ENCODE data around the gene DLG1.

DLG1 gene

GRCh38 chr3:197298341-197298944 lies at the start of gene DLG1:
DLG1 (minus strand) TSS chr3:197298612; CDS start chr3:197297204, 1,408 bp downstream.
- DNase-seq (ENCODE audit: low read depth in 2 of 2) = peak; percentile 74 to 76

DNA sequence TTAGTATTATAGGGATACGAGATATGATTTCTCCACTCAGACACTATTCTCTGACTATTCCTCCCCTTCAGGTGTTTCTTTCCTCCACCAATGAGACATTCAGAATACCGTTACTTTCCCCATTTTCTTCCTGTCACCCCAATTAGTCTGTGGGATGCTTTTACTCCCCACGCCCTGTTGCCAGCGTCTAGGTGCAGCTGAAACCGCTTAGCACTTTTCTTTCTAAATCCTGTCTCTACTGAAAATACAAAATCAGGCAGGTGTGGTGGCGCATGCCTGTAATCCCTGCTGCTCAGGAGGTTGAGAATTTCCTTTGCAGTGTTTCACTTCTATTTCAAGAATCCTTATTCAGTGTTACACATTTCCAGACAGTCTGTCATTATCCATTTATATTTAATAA lies 49.6 kb upstream of the DLG1 start:
- DNase-seq (ENCODE audit: low read depth in 2 of 2) = no peak

- DNase-seq (ENCODE audit: low read depth in 2 of 2) = no peak
Observed at GRCh38 chr3:197345390-197345789, 47.0 kb upstream of the DLG1 start.

- DNase-seq (ENCODE audit: low read depth in 2 of 2) = no peak
Observed at GRCh38 chr3:197344582-197345318, 46.3 kb upstream of the DLG1 start.

DNA sequence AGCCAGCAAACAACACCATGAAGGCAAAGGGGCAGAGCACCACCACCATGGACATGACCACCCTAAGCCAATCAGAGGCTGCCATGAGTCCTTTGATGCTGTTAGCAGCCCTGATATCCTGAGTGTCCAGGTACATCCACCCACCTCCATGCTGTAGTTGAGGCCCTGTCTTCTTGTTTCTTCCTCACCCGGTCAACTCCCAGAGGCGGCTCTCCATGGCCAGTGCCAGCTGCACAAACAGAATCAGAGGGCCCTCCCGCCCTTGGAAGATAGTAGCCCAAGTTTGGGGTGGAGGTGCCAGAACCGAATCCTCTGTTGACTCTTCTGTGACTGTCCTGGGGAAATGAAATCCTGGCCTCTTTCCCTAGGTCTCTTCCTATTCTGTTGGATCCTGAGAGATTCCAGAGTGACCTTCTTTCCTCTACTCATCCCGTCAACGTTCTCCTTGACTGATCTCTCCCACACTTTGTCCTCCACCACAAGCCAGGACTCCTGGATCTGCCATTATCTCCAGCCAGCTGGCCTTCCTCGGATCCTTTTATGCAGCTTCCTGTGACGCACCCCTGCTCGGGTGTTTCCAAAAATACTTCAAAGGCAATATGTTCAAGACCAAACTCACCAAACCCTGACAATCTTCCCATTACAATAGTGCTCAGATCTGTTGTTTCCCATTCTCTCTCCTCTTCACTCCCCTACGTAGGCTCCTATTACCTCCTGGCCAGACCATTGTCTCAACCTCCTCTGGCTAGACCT lies 45.4 kb upstream of the DLG1 start:
- DNase-seq (ENCODE audit: low read depth in 2 of 2) = no peak

GRCh38 chr3:197343111-197343510 lies 44.7 kb upstream of the DLG1 start:
- DNase-seq (ENCODE audit: low read depth in 2 of 2) = no peak

DNA sequence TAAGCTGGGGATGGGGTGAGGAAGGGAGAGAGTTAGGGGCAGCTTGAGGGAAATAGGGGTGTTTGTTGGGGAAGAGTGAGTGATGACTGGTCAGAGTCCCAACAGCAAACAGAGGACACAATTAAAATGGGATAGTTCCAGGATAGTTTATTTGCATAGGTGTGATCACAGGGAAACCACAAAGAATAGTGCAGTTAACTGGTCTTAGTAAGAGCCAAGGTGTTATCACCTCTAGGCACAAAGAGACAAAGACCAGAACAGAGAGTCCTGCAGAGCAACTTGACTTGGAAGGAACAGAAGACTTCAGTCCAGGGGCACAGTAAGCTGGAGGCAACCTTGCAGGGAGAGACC lies 42.1 kb upstream of the DLG1 start:
- no peak for DNase-seq (ENCODE audit: low read depth in 2 of 2)

- no peak for DNase-seq (ENCODE audit: low read depth in 2 of 2)
Observed at GRCh38 chr3:197339841-197340520, 41.6 kb upstream of the DLG1 start.

- no peak for DNase-seq (ENCODE audit: low read depth in 2 of 2)
Observed at GRCh38 chr3:197338586-197338985, 40.2 kb upstream of the DLG1 start.

- DNase-seq (ENCODE audit: low read depth in 2 of 2) = no peak
Observed at GRCh38 chr3:197337656-197338055, 39.2 kb upstream of the DLG1 start.

GRCh38 chr3:197337214-197337613 lies 38.8 kb upstream of the DLG1 start:
- no peak for DNase-seq (ENCODE audit: low read depth in 2 of 2)

DNA sequence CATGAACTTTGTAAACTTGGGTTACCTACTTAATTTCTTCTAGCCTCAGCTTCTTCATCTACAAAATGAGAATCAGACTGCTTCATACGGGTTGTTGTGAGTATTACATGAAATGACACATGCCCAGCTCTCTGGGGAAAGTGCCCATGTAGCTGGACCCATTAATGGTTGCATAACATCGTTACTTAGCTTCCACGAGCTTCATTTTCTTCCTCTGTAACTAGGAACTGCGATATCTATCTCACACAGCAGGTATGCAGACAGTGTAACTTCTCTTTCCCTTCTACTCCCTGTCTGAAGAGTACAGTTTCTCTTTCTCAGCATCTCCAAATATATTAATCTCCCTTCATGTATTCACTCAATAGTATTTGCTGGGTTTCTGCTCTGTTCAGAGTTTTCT lies 37.9 kb upstream of the DLG1 start:
- no peak for DNase-seq (ENCODE audit: low read depth in 2 of 2)

DNA sequence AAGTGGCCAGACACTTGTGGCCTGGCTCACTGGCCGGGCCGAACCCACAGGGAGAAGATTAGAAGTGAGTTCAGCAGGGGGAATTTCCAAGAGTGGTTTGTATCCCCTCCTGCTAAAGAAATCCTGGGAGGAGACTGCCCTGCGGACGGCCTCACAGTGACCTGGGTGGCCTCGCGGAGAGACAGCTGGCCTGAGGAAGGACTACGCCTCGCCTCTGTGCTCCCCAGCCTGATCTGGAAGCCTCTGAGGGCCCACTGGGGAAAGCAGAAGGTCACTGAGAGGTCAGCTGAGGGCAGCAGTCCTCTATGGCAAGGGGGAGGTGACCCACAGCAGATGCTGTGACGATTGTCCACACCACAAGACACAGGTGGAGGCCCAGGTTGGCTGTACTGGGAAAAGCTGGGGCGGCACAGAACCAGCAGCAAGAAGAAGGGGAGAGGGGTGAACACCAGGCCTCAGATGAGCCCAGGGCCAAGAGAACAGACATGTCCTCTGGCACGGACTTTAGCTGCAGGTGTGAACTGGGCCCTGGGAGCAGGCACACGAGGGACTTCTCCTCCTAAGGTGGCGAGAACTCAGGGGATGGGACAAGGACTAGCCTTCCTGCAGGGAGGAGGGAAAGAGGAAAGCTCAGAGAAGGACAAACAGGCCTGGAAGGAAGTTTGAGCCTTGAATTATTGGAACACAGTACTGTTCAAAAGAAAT lies 37.2 kb upstream of the DLG1 start:
- no peak for DNase-seq (ENCODE audit: low read depth in 2 of 2)

DNA sequence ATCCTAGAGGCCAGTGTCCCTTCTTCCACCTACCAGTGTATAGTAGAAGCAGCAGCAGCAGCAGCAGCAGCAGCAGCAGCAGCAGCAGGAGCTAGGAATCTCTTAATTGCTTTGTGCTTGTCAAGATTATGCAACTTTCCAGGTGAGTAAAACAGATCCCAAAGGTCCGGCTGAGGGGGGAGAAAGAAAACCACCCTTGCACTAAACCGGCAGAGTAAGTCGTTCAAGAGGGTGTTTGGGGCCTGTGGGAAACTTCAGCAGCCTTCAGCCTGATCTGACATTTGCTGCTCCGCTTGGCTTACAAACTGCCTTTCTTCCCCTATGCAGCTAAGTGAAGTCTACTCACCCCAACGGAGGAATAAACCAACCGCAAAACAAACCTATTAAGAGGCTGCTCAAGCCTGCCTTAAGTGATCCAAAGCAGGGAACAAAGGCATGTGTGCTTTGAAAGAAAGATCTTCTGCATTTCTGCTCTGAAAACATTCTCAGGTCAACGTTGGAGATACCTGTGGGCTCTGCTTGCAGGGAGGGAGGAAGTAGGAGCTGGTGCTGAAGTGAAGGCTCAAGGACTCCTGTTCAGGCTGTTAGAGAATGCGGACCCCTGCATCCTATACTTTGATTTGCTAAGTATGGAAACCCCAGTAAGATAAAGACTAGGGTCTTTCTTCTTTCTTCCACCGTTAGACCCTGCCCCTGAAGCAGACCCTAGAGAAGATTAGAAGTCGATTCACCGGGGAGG lies 35.7 kb upstream of the DLG1 start:
- DNase-seq (ENCODE audit: low read depth in 2 of 2) = no peak

- no peak for DNase-seq (ENCODE audit: low read depth in 2 of 2)
Observed at GRCh38 chr3:197331131-197331530, 32.7 kb upstream of the DLG1 start.

- no peak for DNase-seq (ENCODE audit: low read depth in 2 of 2)
Observed at GRCh38 chr3:197329382-197329781, 31.0 kb upstream of the DLG1 start.

DNA sequence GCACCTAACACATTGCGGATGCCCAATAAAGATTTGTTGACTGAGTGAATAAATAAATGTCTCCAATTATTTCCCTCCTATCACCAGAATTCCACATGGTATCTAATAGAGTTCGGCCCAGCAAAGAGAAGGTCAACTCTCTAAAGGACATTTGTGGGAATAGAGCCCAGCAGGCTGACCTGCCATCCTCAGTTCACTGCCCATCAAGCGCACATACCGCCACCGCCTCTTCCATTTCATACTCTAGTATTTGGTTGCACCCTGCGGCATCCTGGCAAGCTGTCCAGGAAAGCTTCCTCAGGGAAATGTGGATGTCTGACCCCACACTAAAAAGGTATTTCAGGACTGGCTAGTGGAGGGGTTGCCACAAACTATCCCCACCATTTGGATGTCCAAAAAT lies 29.8 kb upstream of the DLG1 start:
- no peak for DNase-seq (ENCODE audit: low read depth in 2 of 2)

GRCh38 chr3:197327701-197328100 lies 29.3 kb upstream of the DLG1 start:
- no peak for DNase-seq (ENCODE audit: low read depth in 2 of 2)

- no peak for DNase-seq (ENCODE audit: low read depth in 2 of 2)
Observed at GRCh38 chr3:197325773-197326172, 27.4 kb upstream of the DLG1 start.

- no peak for DNase-seq (ENCODE audit: low read depth in 2 of 2)
Observed at GRCh38 chr3:197322149-197322548, 23.7 kb upstream of the DLG1 start.

- DNase-seq (ENCODE audit: low read depth in 2 of 2) = no peak
Observed at GRCh38 chr3:197320582-197320981, 22.2 kb upstream of the DLG1 start.
